ENCODE results near the gene DEDD2.

- TF ChIP-seq POLR2AphosphoS5 (IDR thresholded peaks at IDR 0.05; ENCODE audit: low read depth, low read length) (no peak), POLR2A (IDR thresholded peaks at IDR 0.05; ENCODE audit: low read depth, low read length) (no peak), TAF1 (IDR thresholded peaks at IDR 0.05; ENCODE audit: borderline replicate concordance, low read depth, low read length) (no peak)
Measured at GRCh38 chr19:42200116-42200715, 17.3 kb downstream of the DEDD2 start.

All from GM12892 (cell line).